HepG2 (cell line): ENCODE results near the gene LST1. TPM values are rescaled to one million over a fixed set of nuclear protein-coding genes. Genes with fewer than 3 reads are reported as not detected.

Experiments used
- microRNA-seq: library from miRNA; unstranded; fragments of <30 nt; microRNA quantifications from one replicate; pipeline ENCODE4, GENCODE V29; 2020
- polyA plus RNA-seq, 8 experiments: library from polyadenylated mRNA; depleted of rRNA in 3 of 8; stranded (reverse) in 7 of 8; unstranded in 1 of 8; fragments of >200 nt; fragmentation: Illumina TruSeq in 4 of 8; extraction: Trizol in 4 of 8; gene quantifications; 2 replicates each; pipeline versions ENCODE4 v1.2.1 to v1.2.3, GENCODE V29; 2011 to 2016; ENCODE audit warnings: low read depth in 4 of 8, missing spikeins in 1 of 8, mixed read lengths in 1 of 8; ENCODE audit not compliant: insufficient read depth in 1 of 8
- small RNA-seq, 3 experiments: library from RNA; depleted of rRNA; stranded (forward); fragments of <200 nt; gene quantifications; one replicate each; pipeline ENCODE3, GENCODE V24; 2012; ENCODE audit warnings: low read depth in 2 of 3, low replicate concordance in 1 of 3; ENCODE audit not compliant: insufficient read length in 3 of 3, insufficient read depth in 2 of 3
- total RNA-seq, 5 experiments: library from RNA; depleted of rRNA; stranded (reverse); fragments of >200 nt; fragmentation: Illumina TruSeq; extraction: Trizol; gene quantifications; 2 replicates each; pipeline ENCODE4 v1.2.3, GENCODE V29; 2016; ENCODE audit warnings: low read depth in 1 of 5

The LST1 gene
- total and polyA plus RNA-seq, 2 of the 13 experiments (the other 11 are each of a cell fraction or from before 2014, with no cell fraction given): not detected

Small RNA genes lying within 50 kb of the gene (microRNA-seq; reads per million reads assigned to microRNA genes)
- gene MIR6832: 1.5 reads per million

Small RNA genes lying within 50 kb of the gene (small RNA-seq; reads per million reads assigned to genes)
- 0 reads per million in 3 experiments for gene MIR6832
- gene SNORA38: 71.6 to 454 (median 117) reads per million in 3 experiments
- gene SNORD117: 843 to 5,739 (median 4,532) reads per million in 3 experiments
- 0 reads per million in 3 experiments for gene SNORD84
- 0 to 0.97 (median 0) reads per million in 3 experiments for gene UQCRHP1

Other genes with a start within 250 kb of the LST1 start
Only the 30 nearest of the 35 such genes appear.
- 20.5 and 38.1 TPM in 2 replicates for gene MICA, start 182.7 kb upstream of the LST1 start, total RNA-seq (2016; rRNA removed; fragmentation: Illumina TruSeq; extraction: Trizol)
- 21.6 and 29.3 TPM in 2 replicates for gene MICA, start 182.7 kb upstream of the LST1 start, polyA plus RNA-seq (2011; rRNA removed)
- gene MICB, start 88.1 kb upstream of the LST1 start, total RNA-seq (2016; rRNA removed; fragmentation: Illumina TruSeq; extraction: Trizol): 9.0 and 12.5 TPM in 2 replicates
- 12.8 and 15.4 TPM in 2 replicates for gene MICB, start 88.1 kb upstream of the LST1 start, polyA plus RNA-seq (2011; rRNA removed)
- 0.15 and 0.36 TPM in 2 replicates for gene MCCD1, start 57.3 kb upstream of the LST1 start, total RNA-seq (2016; rRNA removed; fragmentation: Illumina TruSeq; extraction: Trizol)
- gene MCCD1, start 57.3 kb upstream of the LST1 start, polyA plus RNA-seq (2011; rRNA removed): 0.09 TPM in 1 of 2 replicates, not detected in the other
- gene DDX39B, start 44.3 kb upstream of the LST1 start, total RNA-seq (2016; rRNA removed; fragmentation: Illumina TruSeq; extraction: Trizol): 570 and 737 TPM in 2 replicates
- gene DDX39B, start 44.3 kb upstream of the LST1 start, polyA plus RNA-seq (2011; rRNA removed): 650 and 678 TPM in 2 replicates
- 0.27 TPM in 1 of 2 replicates, not detected in the other for gene ATP6V1G2, start 39.7 kb upstream of the LST1 start, total RNA-seq (2016; rRNA removed; fragmentation: Illumina TruSeq; extraction: Trizol)
- gene ATP6V1G2, start 39.7 kb upstream of the LST1 start, polyA plus RNA-seq (2011; rRNA removed): 0.83 and 1.2 TPM in 2 replicates
- 13.9 and 19.5 TPM in 2 replicates for gene NFKBIL1, start 38.7 kb upstream of the LST1 start, total RNA-seq (2016; rRNA removed; fragmentation: Illumina TruSeq; extraction: Trizol)
- gene NFKBIL1, start 38.7 kb upstream of the LST1 start, polyA plus RNA-seq (2011; rRNA removed): 9.7 and 13.7 TPM in 2 replicates
- gene LTA, start 14.0 kb upstream of the LST1 start, total RNA-seq (2016; rRNA removed; fragmentation: Illumina TruSeq; extraction: Trizol): not detected in 2 replicates
- gene LTA, start 14.0 kb upstream of the LST1 start, polyA plus RNA-seq (2011; rRNA removed): 0.09 TPM in 1 of 2 replicates, not detected in the other
- gene TNF, start 10.7 kb upstream of the LST1 start, total RNA-seq (2016; rRNA removed; fragmentation: Illumina TruSeq; extraction: Trizol): not detected in 2 replicates
- not detected in 2 replicates for gene TNF, start 10.7 kb upstream of the LST1 start, polyA plus RNA-seq (2011; rRNA removed)
- 0.22 TPM in 1 of 2 replicates, not detected in the other for gene LTB, start 3.9 kb upstream of the LST1 start, total RNA-seq (2016; rRNA removed; fragmentation: Illumina TruSeq; extraction: Trizol)
- 0.09 and 0.30 TPM in 2 replicates for gene LTB, start 3.9 kb upstream of the LST1 start, polyA plus RNA-seq (2011; rRNA removed)
- gene NCR3, start 6.7 kb downstream of the LST1 start, total RNA-seq (2016; rRNA removed; fragmentation: Illumina TruSeq; extraction: Trizol): not detected in 2 replicates
- not detected in 2 replicates for gene NCR3, start 6.7 kb downstream of the LST1 start, polyA plus RNA-seq (2011; rRNA removed)
- gene AIF1, start 29.0 kb downstream of the LST1 start, total RNA-seq (2016; rRNA removed; fragmentation: Illumina TruSeq; extraction: Trizol): not detected in 2 replicates
- 1.4 and 1.5 TPM in 2 replicates for gene AIF1, start 29.0 kb downstream of the LST1 start, polyA plus RNA-seq (2011; rRNA removed)
- 37.2 and 38.9 TPM in 2 replicates for gene PRRC2A, start 34.4 kb downstream of the LST1 start, total RNA-seq (2016; rRNA removed; fragmentation: Illumina TruSeq; extraction: Trizol)
- 47.4 and 60.5 TPM in 2 replicates for gene PRRC2A, start 34.4 kb downstream of the LST1 start, polyA plus RNA-seq (2011; rRNA removed)
- gene BAG6, start 66.4 kb downstream of the LST1 start, total RNA-seq (2016; rRNA removed; fragmentation: Illumina TruSeq; extraction: Trizol): 169 and 190 TPM in 2 replicates
- 157 and 184 TPM in 2 replicates for gene BAG6, start 66.4 kb downstream of the LST1 start, polyA plus RNA-seq (2011; rRNA removed)
- gene APOM, start 69.6 kb downstream of the LST1 start, total RNA-seq (2016; rRNA removed; fragmentation: Illumina TruSeq; extraction: Trizol): 52.9 and 98.2 TPM in 2 replicates
- gene APOM, start 69.6 kb downstream of the LST1 start, polyA plus RNA-seq (2011; rRNA removed): 1,140 and 1,216 TPM in 2 replicates
- gene C6orf47, start 74.5 kb downstream of the LST1 start, total RNA-seq (2016; rRNA removed; fragmentation: Illumina TruSeq; extraction: Trizol): 15.5 and 18.1 TPM in 2 replicates
- 1.7 and 2.1 TPM in 2 replicates for gene C6orf47, start 74.5 kb downstream of the LST1 start, polyA plus RNA-seq (2011; rRNA removed)
- gene GPANK1, start 78.7 kb downstream of the LST1 start, total RNA-seq (2016; rRNA removed; fragmentation: Illumina TruSeq; extraction: Trizol): 22.8 and 25.3 TPM in 2 replicates
- gene GPANK1, start 78.7 kb downstream of the LST1 start, polyA plus RNA-seq (2011; rRNA removed): 14.8 and 15.4 TPM in 2 replicates
- 296 and 316 TPM in 2 replicates for gene CSNK2B, start 79.8 kb downstream of the LST1 start, total RNA-seq (2016; rRNA removed; fragmentation: Illumina TruSeq; extraction: Trizol)
- 111 and 116 TPM in 2 replicates for gene CSNK2B, start 79.8 kb downstream of the LST1 start, polyA plus RNA-seq (2011; rRNA removed)
- gene LY6G5B, start 83.7 kb downstream of the LST1 start, total RNA-seq (2016; rRNA removed; fragmentation: Illumina TruSeq; extraction: Trizol): 0.73 and 7.8 TPM in 2 replicates
- 14.7 and 15.7 TPM in 2 replicates for gene LY6G5B, start 83.7 kb downstream of the LST1 start, polyA plus RNA-seq (2011; rRNA removed)
- 0.33 TPM in 1 of 2 replicates, not detected in the other for gene LY6G5C, start 94.8 kb downstream of the LST1 start, total RNA-seq (2016; rRNA removed; fragmentation: Illumina TruSeq; extraction: Trizol)
- 0.50 and 0.55 TPM in 2 replicates for gene LY6G5C, start 94.8 kb downstream of the LST1 start, polyA plus RNA-seq (2011; rRNA removed)
- gene ABHD16A, start 117.0 kb downstream of the LST1 start, total RNA-seq (2016; rRNA removed; fragmentation: Illumina TruSeq; extraction: Trizol): 16.2 and 43.5 TPM in 2 replicates
- gene ABHD16A, start 117.0 kb downstream of the LST1 start, polyA plus RNA-seq (2011; rRNA removed): 45.4 and 49.0 TPM in 2 replicates
- not detected in 2 replicates for gene LY6G6F, start 120.6 kb downstream of the LST1 start, total RNA-seq (2016; rRNA removed; fragmentation: Illumina TruSeq; extraction: Trizol)
- gene LY6G6F, start 120.6 kb downstream of the LST1 start, polyA plus RNA-seq (2011; rRNA removed): not detected in 2 replicates
- not detected in 2 replicates for gene LY6G6D, start 129.1 kb downstream of the LST1 start, total RNA-seq (2016; rRNA removed; fragmentation: Illumina TruSeq; extraction: Trizol)
- gene LY6G6D, start 129.1 kb downstream of the LST1 start, polyA plus RNA-seq (2011; rRNA removed): not detected in 2 replicates
- gene LY6G6C, start 135.5 kb downstream of the LST1 start, total RNA-seq (2016; rRNA removed; fragmentation: Illumina TruSeq; extraction: Trizol): not detected in 2 replicates
- gene LY6G6C, start 135.5 kb downstream of the LST1 start, polyA plus RNA-seq (2011; rRNA removed): 0.15 and 0.21 TPM in 2 replicates
- not detected in 2 replicates for gene MPIG6B, start 137.1 kb downstream of the LST1 start, total RNA-seq (2016; rRNA removed; fragmentation: Illumina TruSeq; extraction: Trizol)
- gene MPIG6B, start 137.1 kb downstream of the LST1 start, polyA plus RNA-seq (2011; rRNA removed): not detected in 2 replicates
- gene DDAH2, start 143.0 kb downstream of the LST1 start, total RNA-seq (2016; rRNA removed; fragmentation: Illumina TruSeq; extraction: Trizol): 14.4 and 16.4 TPM in 2 replicates
- 21.1 and 21.9 TPM in 2 replicates for gene DDAH2, start 143.0 kb downstream of the LST1 start, polyA plus RNA-seq (2011; rRNA removed)
- 445 and 602 TPM in 2 replicates for gene CLIC1, start 150.3 kb downstream of the LST1 start, total RNA-seq (2016; rRNA removed; fragmentation: Illumina TruSeq; extraction: Trizol)
- gene CLIC1, start 150.3 kb downstream of the LST1 start, polyA plus RNA-seq (2011; rRNA removed): 891 and 997 TPM in 2 replicates
- gene MSH5, start 153.7 kb downstream of the LST1 start, total RNA-seq (2016; rRNA removed; fragmentation: Illumina TruSeq; extraction: Trizol): 2.5 and 10.2 TPM in 2 replicates
- 28.3 and 38.7 TPM in 2 replicates for gene MSH5, start 153.7 kb downstream of the LST1 start, polyA plus RNA-seq (2011; rRNA removed)
- gene SAPCD1, start 176.4 kb downstream of the LST1 start, total RNA-seq (2016; rRNA removed; fragmentation: Illumina TruSeq; extraction: Trizol): 0.56 and 2.5 TPM in 2 replicates
- 3.9 and 5.3 TPM in 2 replicates for gene SAPCD1, start 176.4 kb downstream of the LST1 start, polyA plus RNA-seq (2011; rRNA removed)
- gene VWA7, start 191.1 kb downstream of the LST1 start, total RNA-seq (2016; rRNA removed; fragmentation: Illumina TruSeq; extraction: Trizol): 0.79 and 0.86 TPM in 2 replicates
- gene VWA7, start 191.1 kb downstream of the LST1 start, polyA plus RNA-seq (2011; rRNA removed): 3.3 and 4.4 TPM in 2 replicates
- gene VARS1, start 209.5 kb downstream of the LST1 start, total RNA-seq (2016; rRNA removed; fragmentation: Illumina TruSeq; extraction: Trizol): 56.1 and 59.2 TPM in 2 replicates
- gene VARS1, start 209.5 kb downstream of the LST1 start, polyA plus RNA-seq (2011; rRNA removed): 14.7 and 19.9 TPM in 2 replicates